MCF 10A (cell line): ENCODE results near the gene RPTOR. TPM values are rescaled to one million over a fixed set of nuclear protein-coding genes. Genes with fewer than 3 reads are reported as not detected.

Experiments
- BruUV-seq: library from RNA; stranded (reverse); fragments of 400-500 nt; replicated peaks from 2 replicates; lab custom pipeline; 2021; lab: Mats Ljungman, UMichigan
- CTCF ChIA-PET: fragments of 300-600 bp; sonication (Branson Sonifier 250); formaldehyde crosslinking; extraction: SDS; loops from one replicate; lab custom pipeline; 2021; ENCODE audit warnings: antibody characterized with exemption, inconsistent platforms; lab: Yijun Ruan, JAX
- POLR2A ChIA-PET: fragments of 300-600, 350-650 bp; sonication (Branson Sonifier 250); formaldehyde crosslinking; extraction: SDS; loops from one replicate; lab custom pipeline; 2020; ENCODE audit warnings: antibody characterized with exemption, inconsistent platforms; lab: Yijun Ruan, JAX
- DNase-seq: peaks from one replicate; pipeline ENCODE4 v3.0.0-alpha.2; 2018; ENCODE audit not compliant: unreplicated experiment
- H3K27ac Mint-ChIP-seq: one replicate; pipeline ENCODE4 v1.8.0; 2022; ENCODE audit warnings: mild to moderate bottlenecking, low read depth, mixed read lengths; ENCODE audit not compliant: unreplicated experiment
- H3K27me3 Mint-ChIP-seq: one replicate; pipeline ENCODE4 v1.8.0; 2022; ENCODE audit warnings: mixed read lengths; ENCODE audit not compliant: insufficient read depth, unreplicated experiment
- H3K36me3 Mint-ChIP-seq: one replicate; pipeline ENCODE4 v1.8.0; 2022; ENCODE audit warnings: mild to moderate bottlenecking, moderate library complexity, mixed read lengths; ENCODE audit not compliant: insufficient read depth, unreplicated experiment
- H3K4me1 Mint-ChIP-seq: one replicate; pipeline ENCODE4 v1.8.0; 2022; ENCODE audit warnings: mixed read lengths; ENCODE audit not compliant: insufficient read depth, unreplicated experiment
- H3K4me3 Mint-ChIP-seq: one replicate; pipeline ENCODE4 v1.8.0; 2022; ENCODE audit warnings: mild to moderate bottlenecking, moderate library complexity, mixed read lengths; ENCODE audit not compliant: unreplicated experiment
- H3K9me3 Mint-ChIP-seq: one replicate; pipeline ENCODE4 v1.8.0; 2022; ENCODE audit warnings: mixed read lengths; ENCODE audit not compliant: unreplicated experiment
- intact Hi-C: fragments of 100-400 bp; cut with micrococcal nuclease; formaldehyde crosslinking; loops from 2 replicates; pipeline ENCODE4 v1.14.1; 2022
- total RNA-seq: library from RNA; stranded (reverse); gene quantifications from 2 replicates; pipeline ENCODE4 v1.2.3, GENCODE V29; 2022
- TF ChIP-seq, protein P1 (sequence below): fragments of 200-600 bp; IDR thresholded peaks from one replicate; pipeline ENCODE4 v1.8.0; 2022; ENCODE audit warnings: antibody characterized with exemption, mild to moderate bottlenecking; ENCODE audit not compliant: unreplicated experiment

Gene RPTOR
- total RNA-seq, 1 experiment from 2014 or later: 41.3 TPM

DNA sequence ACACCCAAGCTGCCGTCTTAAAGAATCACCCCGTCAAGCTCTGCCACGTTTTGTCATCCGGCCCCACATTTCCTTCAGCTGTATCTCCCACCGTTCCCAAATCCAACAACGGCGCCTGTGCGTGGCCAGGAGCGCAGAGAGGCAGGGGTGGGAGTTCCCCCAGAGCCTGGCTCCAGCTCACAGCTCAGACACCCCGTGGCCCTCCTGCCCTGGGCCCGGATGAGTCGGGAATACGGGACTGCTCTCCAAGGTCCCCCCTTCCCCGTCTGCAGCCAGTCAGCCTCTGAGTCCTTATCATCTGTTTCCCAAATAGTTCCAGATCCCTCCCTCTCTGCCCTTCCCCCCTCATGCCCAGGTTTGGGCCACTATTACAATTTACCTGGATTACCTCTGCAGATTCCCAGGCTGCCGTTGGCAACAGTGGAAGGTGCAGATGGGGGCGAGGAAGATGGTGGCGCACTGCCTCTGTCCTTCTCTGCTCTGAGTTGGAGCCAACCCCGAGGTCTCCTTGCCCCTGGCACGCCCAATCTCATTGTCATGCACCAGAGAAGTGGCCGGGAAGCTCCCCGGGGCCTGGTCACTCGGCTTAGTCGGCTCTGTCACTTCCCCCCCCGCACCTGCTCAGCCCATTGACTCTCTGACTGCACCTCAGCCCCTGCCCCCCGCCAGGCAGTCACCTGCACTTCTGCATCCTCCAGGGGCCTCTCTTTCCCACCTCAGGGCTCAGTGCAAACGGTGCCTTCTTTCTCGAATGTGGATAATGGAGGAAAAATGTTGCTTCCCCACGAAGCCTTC, 18.3 kb upstream of the RPTOR start:
- intact Hi-C loops: no loop called here
- Mint-ChIP-seq H3K4me1 (peaks cover 8% of the 10 kb centered on the region), H3K27ac (no peak overlapping the region), H3K4me3 (no peak overlapping the region), H3K9me3 (no peaks in the 10 kb centered on the region), H3K36me3 (no peaks in the 10 kb centered on the region), H3K27me3 (no peaks in the 10 kb centered on the region)
- no peak for DNase-seq
- TF ChIP-seq, protein P1, sequence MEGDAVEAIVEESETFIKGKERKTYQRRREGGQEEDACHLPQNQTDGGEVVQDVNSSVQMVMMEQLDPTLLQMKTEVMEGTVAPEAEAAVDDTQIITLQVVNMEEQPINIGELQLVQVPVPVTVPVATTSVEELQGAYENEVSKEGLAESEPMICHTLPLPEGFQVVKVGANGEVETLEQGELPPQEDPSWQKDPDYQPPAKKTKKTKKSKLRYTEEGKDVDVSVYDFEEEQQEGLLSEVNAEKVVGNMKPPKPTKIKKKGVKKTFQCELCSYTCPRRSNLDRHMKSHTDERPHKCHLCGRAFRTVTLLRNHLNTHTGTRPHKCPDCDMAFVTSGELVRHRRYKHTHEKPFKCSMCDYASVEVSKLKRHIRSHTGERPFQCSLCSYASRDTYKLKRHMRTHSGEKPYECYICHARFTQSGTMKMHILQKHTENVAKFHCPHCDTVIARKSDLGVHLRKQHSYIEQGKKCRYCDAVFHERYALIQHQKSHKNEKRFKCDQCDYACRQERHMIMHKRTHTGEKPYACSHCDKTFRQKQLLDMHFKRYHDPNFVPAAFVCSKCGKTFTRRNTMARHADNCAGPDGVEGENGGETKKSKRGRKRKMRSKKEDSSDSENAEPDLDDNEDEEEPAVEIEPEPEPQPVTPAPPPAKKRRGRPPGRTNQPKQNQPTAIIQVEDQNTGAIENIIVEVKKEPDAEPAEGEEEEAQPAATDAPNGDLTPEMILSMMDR: no peak
- ChIA-PET CTCF (interaction anchor here (0.8 kb wide), 1 partner anchor 32 kb away, joined by 3 read pairs; no protein-coding TSS in a partner anchor), POLR2A (interaction anchor here (0.8 kb wide), 1 partner anchor 21 kb away, joined by 3 read pairs; no protein-coding TSS in a partner anchor)
- no TSS peak for BruUV-seq

DNA sequence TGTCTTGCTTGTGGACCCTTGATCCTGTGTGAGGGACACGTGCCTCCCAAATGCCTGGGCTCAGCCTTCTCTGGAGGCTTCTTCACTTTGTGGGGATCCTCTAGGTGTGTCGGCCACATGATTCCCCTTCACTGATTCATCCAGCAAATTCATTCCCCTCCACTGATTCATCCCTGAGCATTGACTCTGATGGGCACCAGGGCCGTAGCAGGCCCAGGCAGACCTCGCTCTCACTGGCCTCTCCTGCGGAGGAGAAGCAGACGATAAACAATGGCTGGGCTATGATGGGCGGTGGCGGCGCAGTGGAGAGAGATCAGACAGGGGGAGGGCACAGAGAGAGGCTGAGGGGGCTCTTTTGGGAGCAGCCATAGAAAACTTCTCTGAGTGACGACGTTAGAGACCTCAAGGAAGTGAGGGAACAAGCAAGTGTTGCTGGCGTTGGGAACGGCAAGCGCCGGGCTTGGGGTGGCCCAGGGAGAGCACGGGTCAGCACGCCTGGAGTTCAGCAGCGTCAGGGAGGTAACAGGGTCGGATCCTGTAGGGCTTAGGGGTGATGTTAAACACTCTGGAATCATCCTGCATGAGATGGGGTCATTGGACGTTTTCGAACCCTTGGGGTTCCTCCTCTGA, 17.5 kb upstream of the RPTOR start:
- TF ChIP-seq, protein P1: no peak
- Mint-ChIP-seq H3K4me1 (peaks cover 8% of the 10 kb centered on the region), H3K4me3 (no peak overlapping the region), H3K27me3 (no peaks in the 10 kb centered on the region), H3K36me3 (no peaks in the 10 kb centered on the region), H3K27ac (no peak overlapping the region), H3K9me3 (no peaks in the 10 kb centered on the region)
- DNase-seq: no peak
- ChIA-PET CTCF (no interaction called here), POLR2A (interaction anchor here (0.6 kb wide), 1 partner anchor 23 kb away, joined by 3 read pairs; no protein-coding TSS in a partner anchor)
- intact Hi-C loops: no loop called here
- no TSS peak for BruUV-seq

DNA sequence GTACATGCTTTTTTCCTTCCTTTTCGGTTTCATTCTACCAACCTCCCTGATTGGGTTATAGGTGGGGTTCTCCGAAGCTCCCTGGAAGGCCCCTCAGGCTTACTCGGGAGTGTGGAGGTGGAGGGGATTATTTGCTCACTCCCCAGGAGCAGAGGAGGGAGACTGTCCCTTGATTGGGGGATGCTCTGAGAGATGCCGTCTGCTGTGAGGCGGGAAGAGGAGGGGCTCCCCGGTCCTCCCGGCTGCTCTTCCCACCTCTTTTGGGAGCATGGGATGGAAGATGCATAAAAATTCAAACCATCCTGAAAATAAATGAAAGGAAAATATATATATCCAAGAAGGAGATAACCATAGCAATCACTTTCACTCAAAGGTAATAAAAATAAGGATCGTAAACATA, 16.1 kb upstream of the RPTOR start:
- POLR2A ChIA-PET: no interaction called here
- H3K27me3 Mint-ChIP-seq: no peaks in the 10 kb centered on the region
- CTCF ChIA-PET: interaction anchor here (0.9 kb wide), 1 partner anchor 65 kb away, joined by 3 read pairs; no protein-coding TSS in a partner anchor
- TF ChIP-seq, protein P1: no peak
- no TSS peak for BruUV-seq
- no peaks in the 10 kb centered on the region for H3K36me3 Mint-ChIP-seq
- H3K27ac Mint-ChIP-seq: no peak overlapping the region
- no peaks in the 10 kb centered on the region for H3K9me3 Mint-ChIP-seq
- no peak for DNase-seq
- intact Hi-C loops: no loop called here
- H3K4me1 Mint-ChIP-seq: peaks cover 8% of the 10 kb centered on the region
- H3K4me3 Mint-ChIP-seq: no peak overlapping the region

DNA sequence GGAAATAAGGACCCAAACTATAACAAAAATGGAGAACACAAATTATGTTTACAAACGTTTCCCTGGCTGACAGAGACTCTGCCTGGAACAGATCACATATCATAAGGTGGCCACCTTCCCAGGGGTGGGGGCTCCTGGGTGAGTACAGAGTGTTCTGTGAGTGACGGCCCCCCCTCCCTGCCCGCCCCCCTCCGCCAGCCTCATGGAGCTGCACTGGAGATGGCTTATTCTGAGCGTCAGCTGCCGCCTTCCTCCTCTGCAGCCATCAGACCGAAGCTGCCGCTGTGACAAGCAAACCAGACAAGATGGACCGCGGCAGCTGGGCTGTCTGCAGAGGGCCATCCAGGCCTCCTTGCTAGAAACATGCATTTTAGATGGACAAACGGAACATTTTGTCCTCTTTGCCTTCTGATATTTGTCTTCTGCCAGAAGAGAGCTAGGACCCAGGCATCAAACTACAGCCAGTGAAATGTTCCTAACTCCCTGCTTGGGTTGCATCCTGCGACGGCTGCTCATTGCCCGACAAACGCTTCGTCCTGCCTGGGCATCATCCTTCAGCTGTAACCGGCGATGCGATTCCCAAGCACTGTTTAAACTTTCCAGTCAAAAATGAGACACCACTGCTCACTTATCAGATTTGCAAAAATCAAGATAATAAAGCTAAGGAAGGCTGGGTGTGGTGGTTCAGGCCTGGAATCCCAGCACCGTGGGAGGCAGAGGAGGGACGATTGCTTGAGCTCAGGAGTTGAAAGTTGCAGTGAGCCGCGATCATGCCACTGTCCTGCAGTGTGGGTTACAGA, 15.3 kb upstream of the RPTOR start:
- no peak overlapping the region for H3K4me3 Mint-ChIP-seq
- no peak overlapping the region for H3K27ac Mint-ChIP-seq
- no TSS peak for BruUV-seq
- TF ChIP-seq, protein P1: no peak
- intact Hi-C loops: no loop called here
- H3K27me3 Mint-ChIP-seq: no peaks in the 10 kb centered on the region
- DNase-seq: no peak
- CTCF ChIA-PET: no interaction called here
- H3K4me1 Mint-ChIP-seq: peaks cover 8% of the 10 kb centered on the region
- no peaks in the 10 kb centered on the region for H3K9me3 Mint-ChIP-seq
- POLR2A ChIA-PET: interaction anchor here (0.7 to 1.2 kb wide), 3 partner anchors 10 to 98 kb away, joined by 3 to 4 read pairs (median 3); no protein-coding TSS in a partner anchor
- H3K36me3 Mint-ChIP-seq: no peaks in the 10 kb centered on the region
